GM23338 (cell line): ENCODE results near the gene IZUMO4.

ENCODE experiments used
- CREB1 ChIP-seq: fragments of 250-450 bp; sonication (Bioruptor Pico); IDR thresholded peaks from 2 replicates; pipeline ENCODE4 v1.5.0; 2020; ENCODE audit warnings: low read depth, mild to moderate bottlenecking, moderate library complexity
- EZH2 ChIP-seq: fragments of 200-600 bp; sonication (generic); IDR thresholded peaks from one replicate; pipeline ENCODE4 v1.8.0; 2017; ENCODE audit warnings: antibody characterized with exemption, mild to moderate bottlenecking, low read depth; ENCODE audit not compliant: unreplicated experiment
- EZH2phosphoT487 ChIP-seq: fragments of 200-600 bp; sonication (generic); IDR thresholded peaks from one replicate; pipeline ENCODE4 v1.8.1; 2018; ENCODE audit warnings: antibody characterized with exemption; ENCODE audit not compliant: unreplicated experiment
- JUNB ChIP-seq: IDR thresholded peaks from one replicate; pipeline ENCODE4 v1.6.1; 2016; ENCODE audit warnings: antibody characterized with exemption; ENCODE audit not compliant: unreplicated experiment
- POLR2AphosphoS5 ChIP-seq: IDR thresholded peaks from 2 replicates; pipeline ENCODE4 v1.6.1; 2016; ENCODE audit warnings: antibody characterized with exemption, low read depth
- STAT1 ChIP-seq: IDR thresholded peaks from one replicate; pipeline ENCODE4 v1.6.1; 2016; ENCODE audit warnings: antibody characterized with exemption; ENCODE audit not compliant: unreplicated experiment
- ZNF114 ChIP-seq: fragments of 250-450 bp; sonication (Bioruptor Pico); IDR thresholded peaks from 2 replicates; pipeline ENCODE4 v1.5.0; 2020; ENCODE audit warnings: mild to moderate bottlenecking, moderate library complexity
- ZNF331 ChIP-seq: fragments of 250-450 bp; sonication (Bioruptor Pico); IDR thresholded peaks from 2 replicates; pipeline ENCODE4 v1.5.0; 2020; ENCODE audit warnings: low read depth, mild to moderate bottlenecking, moderate library complexity
- TF ChIP-seq, protein P1 (sequence below), 2 experiments: fragments of 200-600 bp in 1 of 2; sonication (generic) in 1 of 2; conservative IDR thresholded peaks; 2 replicates each; pipeline versions ENCODE4 v1.5.1 to v1.6.1; 2016 to 2017; ENCODE audit warnings: antibody characterized with exemption in 2 of 2, low read depth in 2 of 2, mild to moderate bottlenecking in 2 of 2, moderate library complexity in 1 of 2
- TF ChIP-seq, protein P2 (sequence below): IDR thresholded peaks from 2 replicates; pipeline ENCODE4 v1.6.1; 2016; ENCODE audit warnings: antibody characterized with exemption
- TF ChIP-seq, protein P3 (sequence below): IDR thresholded peaks from one replicate; pipeline ENCODE4 v1.6.1; 2018; ENCODE audit warnings: antibody characterized with exemption; ENCODE audit not compliant: unreplicated experiment

GRCh38 chr19:2050991-2051772, 45.5 kb upstream of the IZUMO4 start, which contains the start of gene MKNK2:
- TF ChIP-seq, protein P1, sequence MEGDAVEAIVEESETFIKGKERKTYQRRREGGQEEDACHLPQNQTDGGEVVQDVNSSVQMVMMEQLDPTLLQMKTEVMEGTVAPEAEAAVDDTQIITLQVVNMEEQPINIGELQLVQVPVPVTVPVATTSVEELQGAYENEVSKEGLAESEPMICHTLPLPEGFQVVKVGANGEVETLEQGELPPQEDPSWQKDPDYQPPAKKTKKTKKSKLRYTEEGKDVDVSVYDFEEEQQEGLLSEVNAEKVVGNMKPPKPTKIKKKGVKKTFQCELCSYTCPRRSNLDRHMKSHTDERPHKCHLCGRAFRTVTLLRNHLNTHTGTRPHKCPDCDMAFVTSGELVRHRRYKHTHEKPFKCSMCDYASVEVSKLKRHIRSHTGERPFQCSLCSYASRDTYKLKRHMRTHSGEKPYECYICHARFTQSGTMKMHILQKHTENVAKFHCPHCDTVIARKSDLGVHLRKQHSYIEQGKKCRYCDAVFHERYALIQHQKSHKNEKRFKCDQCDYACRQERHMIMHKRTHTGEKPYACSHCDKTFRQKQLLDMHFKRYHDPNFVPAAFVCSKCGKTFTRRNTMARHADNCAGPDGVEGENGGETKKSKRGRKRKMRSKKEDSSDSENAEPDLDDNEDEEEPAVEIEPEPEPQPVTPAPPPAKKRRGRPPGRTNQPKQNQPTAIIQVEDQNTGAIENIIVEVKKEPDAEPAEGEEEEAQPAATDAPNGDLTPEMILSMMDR (conservative IDR thresholded peaks at IDR 0.05; ENCODE audit: low read depth in 2 of 2) = peak; percentile 21 to 74; a peak in 3 of 4 replicates
- TF ChIP-seq EZH2 (no peak), JUNB (no peak), POLR2AphosphoS5 (peak; percentile 94), EZH2phosphoT487 (no peak), ZNF331 (CRISPR knock-in tag) (no peak), CREB1 (peak; percentile 82), STAT1 (no peak), ZNF114 (CRISPR knock-in tag) (no peak)
- TF ChIP-seq, protein P2, sequence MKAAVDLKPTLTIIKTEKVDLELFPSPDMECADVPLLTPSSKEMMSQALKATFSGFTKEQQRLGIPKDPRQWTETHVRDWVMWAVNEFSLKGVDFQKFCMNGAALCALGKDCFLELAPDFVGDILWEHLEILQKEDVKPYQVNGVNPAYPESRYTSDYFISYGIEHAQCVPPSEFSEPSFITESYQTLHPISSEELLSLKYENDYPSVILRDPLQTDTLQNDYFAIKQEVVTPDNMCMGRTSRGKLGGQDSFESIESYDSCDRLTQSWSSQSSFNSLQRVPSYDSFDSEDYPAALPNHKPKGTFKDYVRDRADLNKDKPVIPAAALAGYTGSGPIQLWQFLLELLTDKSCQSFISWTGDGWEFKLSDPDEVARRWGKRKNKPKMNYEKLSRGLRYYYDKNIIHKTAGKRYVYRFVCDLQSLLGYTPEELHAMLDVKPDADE = peak; percentile 42; the same call in 1 of the 2 replicates
- TF ChIP-seq, protein P3, sequence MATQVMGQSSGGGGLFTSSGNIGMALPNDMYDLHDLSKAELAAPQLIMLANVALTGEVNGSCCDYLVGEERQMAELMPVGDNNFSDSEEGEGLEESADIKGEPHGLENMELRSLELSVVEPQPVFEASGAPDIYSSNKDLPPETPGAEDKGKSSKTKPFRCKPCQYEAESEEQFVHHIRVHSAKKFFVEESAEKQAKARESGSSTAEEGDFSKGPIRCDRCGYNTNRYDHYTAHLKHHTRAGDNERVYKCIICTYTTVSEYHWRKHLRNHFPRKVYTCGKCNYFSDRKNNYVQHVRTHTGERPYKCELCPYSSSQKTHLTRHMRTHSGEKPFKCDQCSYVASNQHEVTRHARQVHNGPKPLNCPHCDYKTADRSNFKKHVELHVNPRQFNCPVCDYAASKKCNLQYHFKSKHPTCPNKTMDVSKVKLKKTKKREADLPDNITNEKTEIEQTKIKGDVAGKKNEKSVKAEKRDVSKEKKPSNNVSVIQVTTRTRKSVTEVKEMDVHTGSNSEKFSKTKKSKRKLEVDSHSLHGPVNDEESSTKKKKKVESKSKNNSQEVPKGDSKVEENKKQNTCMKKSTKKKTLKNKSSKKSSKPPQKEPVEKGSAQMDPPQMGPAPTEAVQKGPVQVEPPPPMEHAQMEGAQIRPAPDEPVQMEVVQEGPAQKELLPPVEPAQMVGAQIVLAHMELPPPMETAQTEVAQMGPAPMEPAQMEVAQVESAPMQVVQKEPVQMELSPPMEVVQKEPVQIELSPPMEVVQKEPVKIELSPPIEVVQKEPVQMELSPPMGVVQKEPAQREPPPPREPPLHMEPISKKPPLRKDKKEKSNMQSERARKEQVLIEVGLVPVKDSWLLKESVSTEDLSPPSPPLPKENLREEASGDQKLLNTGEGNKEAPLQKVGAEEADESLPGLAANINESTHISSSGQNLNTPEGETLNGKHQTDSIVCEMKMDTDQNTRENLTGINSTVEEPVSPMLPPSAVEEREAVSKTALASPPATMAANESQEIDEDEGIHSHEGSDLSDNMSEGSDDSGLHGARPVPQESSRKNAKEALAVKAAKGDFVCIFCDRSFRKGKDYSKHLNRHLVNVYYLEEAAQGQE = no peak
